ENCODE measurements around the gene CCP110.

- no peak for TF ChIP-seq POLR2AphosphoS5 (IDR thresholded peaks at IDR 0.05)
- TF ChIP-seq CTCF (IDR thresholded peaks at IDR 0.05), result no peak
These were observed 3.4 kb downstream of the CCP110 start for GRCh38 chr16:19527161-19527560.
